Head of caudate nucleus (tissue), 42 donors: Measurements from ENCODE around the gene RAE1.
A peak's percentile ranks its signal among the peaks of the same experiment; 100 is the strongest.

Source experiments
- DNase-seq, 42 donors: peaks; one replicate each; pipeline versions ENCODE4 v3.0.0 to v3.0.0-alpha.2; 2020 to 2021; ENCODE audit warnings: mixed read lengths in 7 of 42
- intact Hi-C: fragments of 100-400 bp; cut with DNase I; formaldehyde crosslinking; loops from one replicate; pipeline ENCODE4 v1.15.0; 2022

RAE1 gene, protein sequence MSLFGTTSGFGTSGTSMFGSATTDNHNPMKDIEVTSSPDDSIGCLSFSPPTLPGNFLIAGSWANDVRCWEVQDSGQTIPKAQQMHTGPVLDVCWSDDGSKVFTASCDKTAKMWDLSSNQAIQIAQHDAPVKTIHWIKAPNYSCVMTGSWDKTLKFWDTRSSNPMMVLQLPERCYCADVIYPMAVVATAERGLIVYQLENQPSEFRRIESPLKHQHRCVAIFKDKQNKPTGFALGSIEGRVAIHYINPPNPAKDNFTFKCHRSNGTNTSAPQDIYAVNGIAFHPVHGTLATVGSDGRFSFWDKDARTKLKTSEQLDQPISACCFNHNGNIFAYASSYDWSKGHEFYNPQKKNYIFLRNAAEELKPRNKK

DNA sequence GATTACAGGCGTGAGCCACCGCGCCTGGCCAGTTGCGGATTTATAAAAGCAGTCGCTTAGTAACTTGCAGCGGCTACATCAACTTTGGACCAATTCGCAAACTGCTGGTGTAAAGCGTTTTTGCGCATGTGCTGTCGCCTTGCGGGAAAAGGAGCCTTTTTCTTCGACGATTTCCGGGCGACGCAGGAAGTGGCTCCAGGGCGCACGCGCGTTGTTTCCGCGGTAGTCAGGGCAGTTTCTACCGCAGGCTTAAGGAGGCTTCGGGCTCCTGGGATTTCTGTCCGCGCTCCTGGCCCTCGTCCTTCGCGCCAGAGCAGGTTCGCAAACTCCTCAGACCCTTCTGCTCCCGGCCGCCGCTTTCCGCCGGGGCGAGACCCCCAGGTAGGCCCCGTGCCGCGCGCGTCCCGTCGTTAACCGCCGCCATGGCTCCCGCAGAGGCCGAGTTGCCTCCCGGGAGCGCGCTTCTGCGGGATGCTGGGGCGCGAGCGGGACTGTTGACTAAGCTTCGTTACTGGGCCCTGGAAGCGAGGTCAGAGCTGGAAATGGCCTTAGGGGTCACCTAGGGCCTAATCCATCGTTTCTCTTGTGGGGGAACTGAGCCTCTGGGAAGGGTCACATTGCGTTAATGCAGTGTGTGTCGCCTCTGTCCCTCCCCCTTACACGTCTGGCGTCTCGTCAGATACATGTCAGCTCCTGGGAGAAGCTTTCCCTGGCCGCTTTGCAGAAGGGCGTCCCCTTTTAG is at the start of gene RAE1:
Gene RAE1, plus strand, starts transcription at position 214 of the 742 bp plus-strand sequence. CDS start 2,784 bp downstream, outside the sequence.
- peak; percentile 85 to 98 (median 94) for DNase-seq
- intact Hi-C loops = no loop called here

DNA sequence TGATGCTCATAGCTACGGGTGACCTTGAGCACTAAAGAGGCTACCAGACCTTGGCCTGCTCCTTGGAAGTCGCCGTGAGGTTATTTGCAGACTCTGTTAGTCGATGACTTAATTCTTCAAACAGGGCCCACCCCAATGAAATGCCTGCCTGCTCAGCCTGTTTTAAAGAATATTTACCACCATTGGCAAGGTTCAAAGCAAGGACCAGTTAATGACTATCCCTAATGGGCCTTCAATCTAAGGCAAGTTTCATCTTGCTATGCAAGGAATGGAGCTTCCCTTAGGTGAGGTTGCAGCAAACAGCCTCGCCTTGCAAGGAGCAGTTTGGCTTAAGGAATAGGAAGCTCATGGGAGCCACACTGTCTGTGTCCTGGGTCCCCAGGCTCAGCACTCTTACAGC is 44.3 kb upstream of the RAE1 start:
- no peak for DNase-seq
- intact Hi-C loops = no loop called here

DNA sequence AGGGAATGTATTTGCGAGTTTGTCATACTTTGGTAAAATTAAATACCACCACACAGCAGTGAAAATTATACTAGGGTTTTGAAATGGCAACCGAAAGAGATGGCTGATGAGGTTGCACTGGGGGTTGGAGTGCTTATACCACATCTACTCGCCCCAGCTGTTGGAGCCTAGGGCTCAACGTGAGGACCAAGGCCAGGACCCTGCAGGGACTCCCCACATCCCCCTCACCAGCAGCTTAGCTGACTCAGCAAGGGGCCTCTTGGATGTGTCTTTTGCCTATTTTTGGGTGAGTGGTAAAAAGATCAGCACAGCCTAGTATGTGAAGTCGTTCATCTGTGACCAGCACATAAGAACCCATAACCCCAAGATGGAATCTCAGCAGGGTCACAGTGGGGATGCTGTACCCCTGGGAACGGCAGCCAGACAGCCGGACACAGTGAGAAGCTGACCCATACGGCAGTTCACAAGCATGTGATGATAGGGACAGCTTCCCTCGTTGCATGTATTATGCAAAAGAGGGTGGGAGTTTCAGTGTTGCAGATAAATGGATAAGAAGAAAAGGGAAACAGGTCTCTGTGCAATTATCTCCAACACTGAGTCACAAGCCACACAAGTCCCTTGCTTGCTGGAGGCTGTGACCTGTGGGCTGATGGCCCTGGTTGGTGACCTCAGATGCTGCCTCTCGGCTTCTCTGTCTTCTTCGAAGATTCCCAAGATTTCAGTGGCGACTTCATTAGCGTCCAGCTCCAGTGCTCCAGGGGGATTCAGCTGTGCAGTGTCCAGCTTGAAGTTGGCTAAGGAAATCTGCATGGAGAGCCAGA is 42.4 kb upstream of the RAE1 start:
- intact Hi-C loops = no loop called here
- peak in 1 of 42 donors; percentile 7 for DNase-seq

DNA sequence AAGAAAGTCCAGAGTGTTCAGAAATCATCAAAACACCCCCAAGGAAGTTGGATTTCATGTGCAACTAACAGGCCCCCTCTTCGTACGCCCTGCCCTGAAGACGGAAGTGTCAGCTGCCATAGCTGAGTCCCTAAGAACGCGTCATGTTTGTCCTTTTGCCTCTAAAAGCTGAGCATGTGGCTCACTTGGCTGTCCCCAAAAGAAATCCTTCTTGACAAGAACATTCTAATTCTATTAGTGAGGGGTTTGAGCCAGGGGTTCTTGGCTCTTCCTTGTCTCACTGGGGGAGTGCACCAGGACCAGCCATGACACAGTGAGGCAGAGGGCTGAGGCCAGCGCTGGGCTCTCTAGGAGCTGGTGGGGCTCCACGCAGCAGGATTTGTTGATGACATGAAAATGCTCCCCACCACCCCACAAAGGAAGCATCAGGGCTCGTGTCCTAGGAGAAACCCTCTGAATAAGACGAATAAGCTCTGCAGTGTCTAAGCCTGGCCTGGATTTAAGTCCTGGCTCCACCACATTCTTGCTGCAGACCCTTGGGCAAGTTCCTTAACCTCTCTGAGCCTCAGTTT is 41.4 kb upstream of the RAE1 start:
- intact Hi-C loops = no loop called here
- DNase-seq = peak in 17 of 42 donors; percentile 10 to 55 (median 33)

DNA sequence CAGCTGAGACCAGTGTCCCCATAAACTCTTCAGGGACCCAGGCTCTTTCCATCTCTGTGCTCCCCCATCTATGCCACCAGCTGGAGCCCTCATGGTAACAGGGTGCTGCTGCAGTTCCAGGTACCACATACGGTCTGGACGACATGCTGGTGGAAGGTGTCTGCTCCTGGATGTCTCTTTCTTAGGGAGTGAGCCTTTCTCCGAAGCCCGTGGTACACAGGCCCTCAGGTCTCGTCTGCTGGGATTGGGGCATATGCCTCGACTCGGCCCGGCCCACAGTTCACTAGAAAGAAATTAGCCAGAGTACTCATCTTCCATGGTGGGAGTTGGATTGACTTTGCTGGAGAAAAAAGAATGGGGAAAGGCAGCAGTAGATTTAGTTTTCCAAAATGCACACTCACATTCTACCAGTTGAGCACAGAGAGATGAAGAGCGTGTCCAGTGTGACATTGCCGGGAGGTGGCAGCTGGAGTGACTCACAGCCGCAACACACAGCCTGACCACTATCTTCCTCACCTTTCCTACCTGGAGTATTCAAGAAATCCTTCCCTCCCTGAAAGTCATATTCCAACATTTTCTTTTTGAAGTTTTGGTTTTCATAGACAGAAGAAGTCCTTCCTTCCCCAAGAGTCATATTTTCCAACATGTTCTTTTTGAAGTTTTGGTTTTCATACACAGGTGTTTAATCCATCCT is 40.1 kb upstream of the RAE1 start:
- DNase-seq = peak in 2 of 42 donors; percentile 23 to 24
- intact Hi-C loops = no loop called here

DNA sequence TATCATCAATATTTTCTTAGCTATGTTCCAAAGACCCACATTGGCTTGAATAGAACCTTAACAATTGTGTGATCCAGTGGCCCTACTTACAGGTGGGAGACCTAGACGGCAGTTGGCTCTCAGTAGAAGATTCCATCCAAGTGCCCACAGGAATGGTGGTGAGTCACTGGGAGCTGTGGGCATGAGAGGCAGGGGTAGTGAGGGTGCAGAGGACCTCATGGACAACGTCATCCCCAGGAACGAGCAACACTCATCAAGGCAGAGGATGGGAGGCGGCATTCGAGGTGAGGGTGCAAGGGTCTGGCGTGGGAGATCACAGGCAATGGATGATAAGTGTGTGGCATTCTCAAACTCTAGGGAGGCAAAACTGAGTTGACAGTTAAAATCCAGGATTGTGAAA is 38.9 kb upstream of the RAE1 start:
- intact Hi-C loops = no loop called here
- peak in 1 of 42 donors; percentile 15 for DNase-seq

DNA sequence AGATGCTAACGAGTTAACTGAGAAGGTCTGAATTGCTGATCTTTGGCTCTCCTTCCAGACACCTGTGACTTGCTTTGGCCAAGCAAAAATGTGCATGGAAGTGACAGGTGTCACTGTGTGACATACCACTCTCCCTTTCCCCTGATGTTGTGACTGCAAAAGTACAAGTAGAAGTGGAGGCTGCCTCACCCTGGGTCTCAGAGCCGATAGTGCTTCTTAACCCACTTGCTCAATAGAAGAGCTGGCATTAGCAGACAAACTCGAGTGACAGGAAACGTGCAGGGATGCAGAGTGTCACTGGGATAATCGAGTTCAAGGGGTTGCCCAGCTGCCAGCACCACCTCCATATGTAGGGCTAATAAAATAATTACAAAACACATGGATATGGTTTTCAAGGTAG is 37.8 kb upstream of the RAE1 start:
- peak in 1 of 42 donors; percentile 7 for DNase-seq
- intact Hi-C loops = no loop called here

DNA sequence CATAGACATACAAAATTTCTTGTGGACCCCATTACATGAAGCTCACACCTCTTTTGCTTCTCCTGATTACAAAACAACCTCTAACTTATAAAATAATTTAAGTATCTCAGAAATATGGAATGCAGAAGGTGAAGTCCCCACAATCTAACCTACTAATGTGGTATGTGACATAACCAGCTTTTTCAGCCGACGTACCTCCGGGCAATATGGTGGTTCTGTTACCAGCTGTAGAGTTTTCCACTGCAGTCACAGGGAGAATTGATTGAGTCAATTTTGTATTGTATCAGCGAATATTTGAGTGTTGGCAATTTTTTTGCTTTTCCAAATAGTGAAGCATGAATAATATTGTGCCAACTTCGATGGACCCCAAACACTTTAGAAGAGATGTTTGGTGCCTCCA is 37.1 kb upstream of the RAE1 start:
- intact Hi-C loops = no loop called here
- no peak for DNase-seq

DNA sequence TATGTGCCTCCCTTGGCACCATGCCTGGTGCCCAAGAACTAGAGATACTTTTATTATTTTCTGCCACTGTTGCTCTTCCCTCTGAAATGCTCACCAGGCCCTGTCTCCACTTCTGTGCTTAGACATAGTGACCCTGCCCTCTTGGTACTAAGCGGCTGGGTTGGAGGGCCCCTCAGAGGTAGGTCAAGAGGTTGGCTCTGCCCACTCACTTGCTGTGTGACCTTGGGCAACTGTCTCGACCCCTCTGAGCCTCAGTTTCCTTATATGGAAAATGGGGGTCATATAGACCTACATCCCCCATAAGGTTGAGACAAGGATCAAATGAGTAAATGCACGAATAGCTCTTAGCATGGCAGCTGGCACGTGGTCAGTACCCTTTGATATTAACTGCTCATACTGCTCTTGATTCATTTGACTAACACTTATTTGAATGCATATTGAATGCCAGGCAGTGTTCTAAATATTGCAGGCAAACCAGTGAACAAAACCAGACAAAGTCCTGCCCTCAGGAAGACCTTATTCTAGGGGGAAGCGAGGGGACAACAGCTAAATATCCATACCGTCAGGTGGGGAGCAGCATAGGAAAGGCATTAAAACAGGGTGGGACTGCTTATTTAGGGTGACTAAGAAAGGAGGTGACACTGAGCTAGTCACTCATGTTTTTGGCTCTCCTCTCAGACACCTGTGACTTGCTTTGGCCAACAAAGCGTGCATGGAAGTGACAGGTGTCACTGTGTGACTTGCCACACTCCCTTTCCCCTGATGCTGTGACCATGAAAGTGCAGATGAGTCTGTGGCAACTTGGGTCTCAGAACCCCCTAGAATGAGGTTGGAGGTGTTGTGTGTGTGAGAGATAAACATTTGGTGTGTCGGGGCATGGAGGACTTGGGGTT is 35.7 kb upstream of the RAE1 start:
- intact Hi-C loops = no loop called here
- DNase-seq = no peak

DNA sequence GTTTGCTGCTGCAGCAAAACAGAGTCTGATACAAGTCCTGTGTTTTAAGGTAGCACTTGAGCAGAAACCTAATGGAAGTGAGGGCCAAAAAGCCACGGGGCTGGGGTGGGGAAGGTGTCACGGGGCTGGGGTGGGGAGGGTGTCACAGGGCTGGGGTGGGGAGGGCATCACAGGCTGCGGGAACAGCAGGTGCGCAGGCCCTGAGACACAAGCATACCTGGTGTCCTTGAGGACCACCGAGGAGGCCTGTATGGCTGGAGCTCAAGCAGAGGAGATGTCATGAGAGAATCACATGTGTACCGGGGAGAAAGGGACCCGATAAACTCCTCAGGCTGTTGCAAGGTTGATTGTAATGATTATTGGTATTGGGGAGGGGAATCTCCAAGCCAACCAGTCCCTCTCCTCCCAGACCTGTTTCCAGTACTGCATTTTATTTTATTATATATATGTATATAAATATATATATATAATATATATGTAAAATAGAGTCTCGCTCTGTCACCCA is 35.0 kb upstream of the RAE1 start:
- intact Hi-C loops = no loop called here
- DNase-seq = peak in 1 of 42 donors; percentile 8

DNA sequence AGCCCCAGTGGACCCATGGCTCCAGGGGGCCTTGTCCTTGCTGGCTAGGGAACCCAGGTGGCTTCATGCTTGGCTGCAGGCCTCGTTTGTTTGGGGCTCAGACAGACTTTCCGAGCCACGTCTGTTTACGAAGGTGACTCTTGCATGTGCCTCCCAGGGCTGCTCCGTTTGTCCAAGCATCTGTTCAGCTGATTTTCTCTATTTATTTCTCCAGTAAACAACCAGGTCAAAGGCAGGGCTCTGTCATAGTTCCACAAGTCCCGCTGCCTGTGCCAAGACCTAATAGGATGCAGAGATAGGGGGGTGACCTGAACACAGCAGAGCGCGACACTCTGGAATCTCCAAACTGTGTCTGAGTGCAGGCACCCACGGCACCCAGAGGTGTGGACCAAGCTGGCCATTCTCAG is 34.3 kb upstream of the RAE1 start:
- DNase-seq = peak in 2 of 42 donors; percentile 5 to 23
- intact Hi-C loops = no loop called here

DNA sequence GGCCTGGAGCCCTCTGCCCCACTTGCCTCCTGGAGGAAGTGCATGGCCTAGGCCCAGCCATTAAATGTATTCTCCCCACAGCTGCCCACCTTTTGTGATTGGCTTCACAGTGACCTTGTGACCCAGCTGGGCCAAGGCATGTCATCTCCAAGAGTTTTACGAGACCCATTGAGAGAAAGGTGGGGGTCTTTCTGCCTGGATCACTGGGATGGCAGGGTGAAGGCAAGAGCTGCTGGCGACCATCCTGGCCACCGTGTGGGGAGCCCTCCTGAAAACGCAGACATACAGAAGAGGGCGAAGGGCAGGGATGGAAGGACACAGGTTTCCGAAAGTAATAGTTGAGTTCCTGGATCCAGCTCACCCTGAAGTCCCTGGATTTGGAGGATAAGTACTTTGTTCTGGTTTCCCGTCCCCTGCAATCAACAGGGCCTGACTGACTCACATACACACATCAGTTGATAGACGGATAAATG is 33.7 kb upstream of the RAE1 start:
- intact Hi-C loops = no loop called here

DNA sequence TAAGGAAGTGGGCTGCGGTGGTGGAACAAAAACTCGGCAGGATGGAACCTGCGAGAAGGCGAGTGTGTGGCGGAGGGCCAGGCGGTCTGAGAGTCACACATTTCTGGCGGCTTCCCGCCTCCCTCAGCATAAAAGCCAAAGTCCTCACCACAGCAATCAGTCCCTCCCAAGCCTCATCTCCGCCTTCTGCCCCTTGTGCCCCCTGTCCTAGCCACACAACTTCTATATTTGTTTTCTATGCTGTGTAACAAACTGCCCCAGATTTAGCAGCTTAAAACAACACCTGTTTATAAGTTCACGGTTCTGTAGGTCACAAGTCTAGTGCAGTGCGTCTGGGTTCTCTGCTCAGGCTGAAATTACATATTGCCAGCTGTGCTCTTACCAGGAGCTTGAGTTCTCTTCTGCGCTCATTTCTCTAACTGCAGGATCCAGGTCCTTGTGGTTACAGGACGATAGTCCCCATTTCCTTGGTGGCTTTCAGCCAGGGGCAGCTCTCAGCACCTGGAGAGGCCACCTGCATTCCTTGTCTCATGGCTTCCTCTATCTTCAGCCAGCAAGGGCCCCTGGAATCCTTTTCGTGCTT is 33.2 kb upstream of the RAE1 start:
- intact Hi-C loops = no loop called here

More for the DNA sequence above, 33.7 kb upstream of the RAE1 start:
- DNase-seq = no peak

DNA sequence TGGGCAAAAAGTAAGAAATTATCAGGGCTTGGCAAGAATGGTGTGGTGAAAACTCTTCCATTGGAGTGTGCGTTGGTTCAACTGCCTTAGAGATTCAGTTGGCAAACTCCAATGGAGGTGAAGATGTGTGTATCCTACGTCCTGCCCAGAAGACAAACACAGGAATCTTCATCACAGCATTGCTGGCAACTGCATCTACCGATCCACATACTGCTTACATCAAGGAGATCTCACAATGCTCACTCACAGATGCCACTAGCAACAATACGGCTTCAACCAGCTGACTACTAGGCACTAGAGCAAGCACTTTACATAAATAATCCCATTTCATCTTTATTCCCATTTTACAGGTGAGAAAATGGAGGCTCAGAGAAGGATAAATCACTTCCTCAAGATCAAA is 31.5 kb upstream of the RAE1 start:
- intact Hi-C loops = no loop called here
- DNase-seq = peak in 2 of 42 donors; percentile 2 to 21

More for the DNA sequence above, 33.2 kb upstream of the RAE1 start:
- peak in 1 of 42 donors; percentile 5 for DNase-seq

DNA sequence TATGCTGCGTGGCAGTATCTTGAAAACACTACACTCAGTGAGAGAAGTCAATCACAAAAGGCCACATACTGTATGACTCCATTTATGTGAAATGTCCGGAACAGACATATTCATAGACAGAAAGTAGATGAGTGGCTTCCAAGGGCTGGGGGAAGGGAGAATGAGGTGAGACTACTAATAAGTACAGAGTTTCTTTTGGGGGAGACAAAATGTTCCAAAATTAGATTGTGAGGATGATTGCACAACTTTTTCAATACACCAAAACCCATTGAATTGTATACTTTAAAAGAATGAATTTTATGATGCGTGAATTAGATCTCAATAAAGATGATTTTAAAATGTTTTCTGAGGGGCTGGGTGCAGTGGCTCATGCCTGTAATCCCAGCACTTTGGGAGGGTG is 30.7 kb upstream of the RAE1 start:
- intact Hi-C loops = loop anchor here (10.0 kb wide), 1 partner anchor 56 kb away; the partner anchor contains the start of gene BMP7
- peak in 2 of 42 donors; percentile 2 to 16 for DNase-seq

DNA sequence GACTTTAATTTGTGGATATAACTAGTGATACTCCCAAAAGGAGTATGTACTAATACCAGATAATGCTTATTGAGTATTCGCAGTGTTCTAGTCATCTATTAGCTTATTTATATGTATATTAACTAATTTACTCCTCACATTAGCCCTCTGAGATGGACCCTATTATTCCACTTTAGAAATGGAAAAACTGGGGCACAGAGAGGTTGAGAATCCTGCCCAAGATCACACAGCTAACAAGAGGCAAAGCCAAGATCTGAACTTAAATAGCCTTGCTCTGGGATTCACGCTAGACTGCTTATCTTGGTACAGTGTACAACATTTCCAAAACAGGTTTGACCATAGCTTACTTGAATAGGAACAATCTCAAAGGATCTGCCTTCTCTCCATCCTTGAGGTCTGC is 29.9 kb upstream of the RAE1 start:
- intact Hi-C loops = loop anchor here (10.0 kb wide), 1 partner anchor 56 kb away; the partner anchor contains the start of gene BMP7
- peak in 1 of 42 donors; percentile 5 for DNase-seq

DNA sequence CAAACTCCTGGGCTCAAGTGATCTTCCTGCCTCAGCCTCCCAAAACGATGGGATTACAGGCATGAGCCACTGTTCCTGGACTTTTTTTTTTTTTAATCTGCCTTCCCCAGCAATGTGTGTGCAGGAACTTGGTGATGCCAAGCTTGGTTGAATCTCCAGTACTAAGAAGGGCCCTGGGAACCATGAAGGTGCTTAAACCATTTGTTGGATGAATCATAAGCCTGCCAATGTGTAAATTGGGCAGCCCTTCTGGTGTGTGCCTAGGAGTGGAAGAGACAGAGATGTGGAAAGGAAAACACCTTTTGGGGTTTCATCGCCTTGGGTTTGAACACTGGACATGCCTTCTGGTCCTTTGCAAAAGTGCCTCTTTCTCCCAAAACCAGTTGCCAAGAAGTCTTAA is 28.6 kb upstream of the RAE1 start:
- DNase-seq = peak in 2 of 42 donors; percentile 12 to 22
- intact Hi-C loops = loop anchor here (10.0 kb wide), 1 partner anchor 58 kb away; the partner anchor contains the start of gene BMP7
